Measurements from ENCODE around the gene PRRX1.

The PRRX1 gene

DNA sequence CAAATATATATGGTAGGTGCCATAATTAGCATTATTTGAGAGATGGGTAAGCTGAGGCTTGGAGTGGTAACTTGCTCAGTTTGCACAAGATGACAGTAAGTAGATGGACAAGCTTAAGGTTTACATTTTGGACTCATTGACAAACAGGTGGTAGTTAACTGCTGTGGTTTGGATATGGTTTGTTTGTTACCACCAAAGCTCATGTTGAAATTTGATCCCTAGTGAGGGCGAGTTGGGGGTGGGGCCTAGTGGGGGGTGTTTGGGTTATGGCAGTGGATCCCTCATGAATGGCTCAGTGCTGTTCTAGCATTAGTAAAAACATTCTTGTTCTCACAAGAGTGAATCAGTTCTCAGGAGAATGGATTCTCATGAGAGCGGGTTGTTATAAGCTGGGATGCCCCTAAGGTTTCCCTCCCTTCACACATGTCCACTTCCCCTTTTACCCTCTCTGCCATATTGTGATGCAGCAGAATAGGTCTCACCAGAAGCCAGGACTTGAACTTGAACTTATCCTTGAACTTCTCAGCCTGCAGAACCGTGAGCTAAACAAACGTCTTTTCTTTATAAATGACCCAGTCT, 6.6 kb upstream of the PRRX1 start:
- Histone ChIP-seq H2BK120ac (ENCODE audit: low read depth, low read length) (no peak overlapping the region), H4K8ac (ENCODE audit: low read depth, low read length) (no peak overlapping the region), H3K79me2 (ENCODE audit: control insufficient read depth, insufficient read depth, low read length) (no peaks in the 10 kb centered on the region), H3K4me3 (ENCODE audit: low read length) (no peak overlapping the region), H3K79me1 (ENCODE audit: low read length) (no peaks in the 10 kb centered on the region), H3K4ac (ENCODE audit: low read depth, low read length) (no peak overlapping the region), H3K36me3 (ENCODE audit: control insufficient read depth, insufficient read depth, low read length) (no peaks in the 10 kb centered on the region), H3K56ac (ENCODE audit: low read length) (no peak overlapping the region), H4K5ac (ENCODE audit: low read length) (no peak overlapping the region), H3K4me1 (ENCODE audit: control insufficient read depth, low read depth, low read length) (no peaks in the 10 kb centered on the region), H3K27me3 (ENCODE audit: insufficient read depth, low read length, poor library complexity) (peaks cover 33% of the 10 kb centered on the region), H2BK15ac (replicated peaks; ENCODE audit: low read depth) (no peak overlapping the region), H3K9ac (ENCODE audit: low read length) (no peak overlapping the region), H3K4me2 (ENCODE audit: low read length) (no peak overlapping the region), H3K23ac (ENCODE audit: low read length) (no peak overlapping the region), H3K18ac (ENCODE audit: low read length) (no peak overlapping the region), H2AK5ac (ENCODE audit: low read length) (no peak overlapping the region), H2BK5ac (ENCODE audit: low read length) (no peak overlapping the region), H3K27ac (ENCODE audit: low read depth, low read length) (no peak overlapping the region)
- WGBS (ENCODE audit: extremely low coverage, insufficient coverage, low lambda C conversion rate), result no CpG with 5 or more reads among the region's 4 CpGs
- DNase-seq, result no peak

DNA sequence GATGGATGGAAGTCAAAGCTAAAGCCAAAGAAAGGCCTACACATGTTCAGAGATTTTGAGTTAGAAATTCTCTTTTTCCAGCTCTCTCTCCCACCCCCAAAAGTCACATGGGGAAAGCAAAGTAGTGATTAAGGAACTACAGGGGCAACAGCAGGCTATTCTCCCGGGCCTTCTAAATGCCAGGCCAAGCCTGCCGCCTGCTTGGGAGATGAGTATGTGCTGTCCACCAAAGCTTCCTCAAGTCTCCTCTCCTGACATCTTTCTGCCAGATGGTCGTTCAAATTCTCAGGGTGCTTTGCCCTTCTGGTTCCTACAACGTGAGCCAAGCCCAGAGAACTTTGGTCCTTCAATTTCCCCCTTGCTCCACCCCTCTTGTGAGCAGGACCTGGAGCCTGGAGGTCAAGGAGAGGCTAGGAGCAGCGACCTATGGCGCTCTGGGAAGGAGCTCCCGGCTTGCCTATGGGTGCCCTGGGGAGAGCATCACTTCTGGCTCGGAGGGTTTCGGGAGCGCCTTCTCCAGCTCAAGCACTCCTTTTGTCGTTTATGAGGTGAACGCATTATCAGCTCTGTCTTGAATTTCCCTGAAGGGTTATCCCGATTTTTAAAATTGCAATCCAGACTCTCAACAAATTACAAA, 4.4 kb upstream of the PRRX1 start:
- WGBS (ENCODE audit: extremely low coverage, insufficient coverage, low lambda C conversion rate), result no CpG with 5 or more reads among the region's 13 CpGs

DNA sequence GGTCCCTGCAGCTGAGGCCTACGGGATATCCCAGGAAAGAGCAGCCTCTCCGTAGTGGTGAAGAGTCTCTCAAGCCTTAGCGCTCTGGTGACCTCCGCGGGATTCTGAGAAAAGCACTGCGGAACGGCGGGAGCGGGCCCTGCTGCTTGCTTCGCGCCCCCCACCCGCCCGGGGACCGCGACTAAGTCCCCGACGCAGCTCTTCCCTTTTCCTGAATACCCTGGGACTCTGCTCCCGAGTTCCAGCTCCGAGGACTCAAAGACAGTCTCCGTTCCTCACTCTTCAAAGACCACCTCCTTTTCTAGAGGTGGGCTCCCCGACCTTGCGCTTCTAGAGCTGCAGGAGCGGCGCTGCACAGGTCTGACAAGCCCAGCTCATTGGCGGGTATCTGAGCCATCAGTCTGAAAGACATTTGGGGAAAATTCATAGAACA, 3.6 kb upstream of the PRRX1 start:
- Histone ChIP-seq H2BK15ac (replicated peaks; ENCODE audit: low read depth) (no peak overlapping the region), H2AK5ac (ENCODE audit: low read length) (no peak overlapping the region), H3K27ac (ENCODE audit: low read depth, low read length) (no peak overlapping the region), H3K23ac (ENCODE audit: low read length) (no peak overlapping the region), H3K56ac (ENCODE audit: low read length) (no peak overlapping the region), H4K8ac (ENCODE audit: low read depth, low read length) (no peak overlapping the region), H3K4me2 (ENCODE audit: low read length) (peak overlapping the region; percentile 22), H3K9ac (ENCODE audit: low read length) (no peak overlapping the region), H3K79me2 (ENCODE audit: control insufficient read depth, insufficient read depth, low read length) (no peaks in the 10 kb centered on the region), H3K79me1 (ENCODE audit: low read length) (no peaks in the 10 kb centered on the region), H2BK5ac (ENCODE audit: low read length) (no peak overlapping the region), H3K4me1 (ENCODE audit: control insufficient read depth, low read depth, low read length) (peaks cover 2% of the 10 kb centered on the region), H3K4me3 (ENCODE audit: low read length) (no peak overlapping the region), H3K4ac (ENCODE audit: low read depth, low read length) (no peak overlapping the region), H3K36me3 (ENCODE audit: control insufficient read depth, insufficient read depth, low read length) (no peaks in the 10 kb centered on the region), H3K27me3 (ENCODE audit: insufficient read depth, low read length, poor library complexity) (peaks cover 55% of the 10 kb centered on the region), H4K5ac (ENCODE audit: low read length) (no peak overlapping the region), H3K18ac (ENCODE audit: low read length) (no peak overlapping the region), H2BK120ac (ENCODE audit: low read depth, low read length) (no peak overlapping the region)
- WGBS (ENCODE audit: extremely low coverage, insufficient coverage, low lambda C conversion rate), result no CpG with 5 or more reads among the region's 25 CpGs
- DNase-seq, result peak; percentile 58

More for the DNA sequence above, 4.4 kb upstream of the PRRX1 start:
- H3K4me2 ChIP-seq (ENCODE audit: low read length), result no peak overlapping the region
- H3K79me2 ChIP-seq (ENCODE audit: control insufficient read depth, insufficient read depth, low read length), result no peaks in the 10 kb centered on the region
- H3K4me3 ChIP-seq (ENCODE audit: low read length), result no peak overlapping the region
- no peak overlapping the region for H2BK5ac ChIP-seq (ENCODE audit: low read length)
- no peak overlapping the region for H2BK120ac ChIP-seq (ENCODE audit: low read depth, low read length)
- H2BK15ac ChIP-seq (replicated peaks; ENCODE audit: low read depth), result no peak overlapping the region
- H2AK5ac ChIP-seq (ENCODE audit: low read length), result no peak overlapping the region
- no peak overlapping the region for H3K9ac ChIP-seq (ENCODE audit: low read length)
- H3K79me1 ChIP-seq (ENCODE audit: low read length), result no peaks in the 10 kb centered on the region
- H3K4me1 ChIP-seq (ENCODE audit: control insufficient read depth, low read depth, low read length), result no peaks in the 10 kb centered on the region
- peaks cover 47% of the 10 kb centered on the region for H3K27me3 ChIP-seq (ENCODE audit: insufficient read depth, low read length, poor library complexity)
- DNase-seq, result peak; percentile 17
- no peak overlapping the region for H3K23ac ChIP-seq (ENCODE audit: low read length)
- no peak overlapping the region for H3K56ac ChIP-seq (ENCODE audit: low read length)
- no peak overlapping the region for H3K4ac ChIP-seq (ENCODE audit: low read depth, low read length)
- no peak overlapping the region for H3K27ac ChIP-seq (ENCODE audit: low read depth, low read length)
- H4K5ac ChIP-seq (ENCODE audit: low read length), result no peak overlapping the region
- no peak overlapping the region for H4K8ac ChIP-seq (ENCODE audit: low read depth, low read length)
- no peaks in the 10 kb centered on the region for H3K36me3 ChIP-seq (ENCODE audit: control insufficient read depth, insufficient read depth, low read length)
- H3K18ac ChIP-seq (ENCODE audit: low read length), result no peak overlapping the region

DNA sequence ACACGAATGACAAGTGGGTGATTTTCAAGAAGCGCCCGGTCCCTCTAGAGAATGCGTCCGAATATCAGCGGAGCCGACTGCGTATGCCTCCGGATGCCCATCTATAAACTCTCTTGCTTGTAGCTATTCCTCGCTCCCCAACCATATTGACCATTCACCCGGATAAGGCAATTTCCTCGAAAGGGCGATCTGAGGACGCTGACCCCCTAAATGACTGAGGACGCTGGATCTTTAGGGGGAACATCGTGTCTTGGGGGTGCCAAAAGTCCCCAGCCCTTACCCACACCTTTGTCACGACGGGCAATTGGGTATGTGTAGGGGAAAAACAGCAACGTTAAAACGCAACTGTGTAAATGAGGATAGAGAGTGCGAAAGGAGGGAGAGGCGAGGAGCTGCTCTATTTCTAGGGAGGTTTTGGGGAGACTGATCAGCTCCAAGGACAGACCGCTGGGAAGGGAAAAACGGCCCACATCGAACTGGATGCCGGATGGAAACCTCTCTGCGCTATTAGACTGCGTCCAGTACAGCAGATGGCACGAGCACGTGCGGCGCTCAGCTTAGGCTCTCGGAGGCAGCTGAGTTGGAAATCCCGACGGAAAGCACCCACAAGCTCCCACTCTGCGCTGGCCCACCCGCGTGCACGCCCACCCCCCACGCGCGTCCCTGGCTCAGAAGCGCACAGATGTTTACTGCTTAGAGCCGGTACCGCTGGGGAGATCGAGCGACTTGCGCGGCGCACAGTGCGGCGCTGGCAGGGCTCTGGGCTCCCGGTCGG, 2.9 kb upstream of the PRRX1 start:
- Histone ChIP-seq H3K27me3 (ENCODE audit: insufficient read depth, low read length, poor library complexity) (peaks cover 62% of the 10 kb centered on the region), H3K79me2 (ENCODE audit: control insufficient read depth, insufficient read depth, low read length) (no peaks in the 10 kb centered on the region), H3K4me3 (ENCODE audit: low read length) (no peak overlapping the region), H3K56ac (ENCODE audit: low read length) (no peak overlapping the region), H3K79me1 (ENCODE audit: low read length) (no peaks in the 10 kb centered on the region), H2BK15ac (replicated peaks; ENCODE audit: low read depth) (no peak overlapping the region), H2AK5ac (ENCODE audit: low read length) (no peak overlapping the region), H3K18ac (ENCODE audit: low read length) (no peak overlapping the region), H3K4me1 (ENCODE audit: control insufficient read depth, low read depth, low read length) (peaks cover 2% of the 10 kb centered on the region), H3K23ac (ENCODE audit: low read length) (no peak overlapping the region), H3K4me2 (ENCODE audit: low read length) (peak overlapping the region; percentile 21), H3K9ac (ENCODE audit: low read length) (peak overlapping the region; percentile 35), H3K4ac (ENCODE audit: low read depth, low read length) (no peak overlapping the region), H2BK5ac (ENCODE audit: low read length) (no peak overlapping the region), H4K8ac (ENCODE audit: low read depth, low read length) (no peak overlapping the region), H3K36me3 (ENCODE audit: control insufficient read depth, insufficient read depth, low read length) (no peaks in the 10 kb centered on the region), H3K27ac (ENCODE audit: low read depth, low read length) (no peak overlapping the region), H4K5ac (ENCODE audit: low read length) (no peak overlapping the region), H2BK120ac (ENCODE audit: low read depth, low read length) (no peak overlapping the region)
- peak; percentile 4 for DNase-seq
- no CpG with 5 or more reads among the region's 54 CpGs for WGBS (ENCODE audit: extremely low coverage, insufficient coverage, low lambda C conversion rate)

DNA sequence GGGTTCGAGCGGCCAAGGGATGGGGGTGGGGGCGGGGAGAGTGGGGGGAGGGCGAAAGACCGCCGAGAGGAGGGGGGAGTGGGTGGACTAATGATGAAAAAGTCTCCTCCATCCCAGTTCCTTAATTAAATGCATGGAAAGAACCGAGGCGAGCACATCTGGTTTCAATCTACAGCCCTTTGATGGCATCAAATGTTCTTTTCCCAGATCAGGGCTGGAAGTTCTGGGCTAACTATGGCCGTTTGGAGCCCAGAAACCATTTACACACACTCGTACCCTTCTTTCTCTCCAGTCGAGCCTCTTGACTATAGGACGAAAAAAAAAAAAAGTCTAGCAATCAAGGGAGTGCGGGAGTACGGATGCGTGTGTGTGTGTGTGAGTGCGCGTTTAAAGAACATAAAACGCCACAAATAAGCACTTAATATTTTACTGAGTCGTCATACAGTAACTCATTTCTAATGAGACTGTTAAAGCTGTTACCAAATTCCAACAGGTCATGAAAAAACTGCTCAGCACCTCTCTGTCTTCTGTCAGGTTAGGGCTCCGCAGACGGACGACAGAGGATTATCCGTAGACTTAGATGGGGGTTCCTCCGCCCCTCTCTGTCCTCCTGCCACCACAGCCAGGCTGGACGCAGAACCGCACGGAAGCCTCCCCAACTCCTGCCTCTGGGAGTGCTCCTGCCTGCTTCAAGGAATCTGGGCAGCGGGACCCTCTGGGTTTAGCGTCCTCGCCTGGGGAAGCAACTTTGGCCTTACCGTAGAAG, 2.1 kb upstream of the PRRX1 start:
- Histone ChIP-seq H3K79me2 (ENCODE audit: control insufficient read depth, insufficient read depth, low read length) (no peaks in the 10 kb centered on the region), H3K27ac (ENCODE audit: low read depth, low read length) (no peak overlapping the region), H3K4ac (ENCODE audit: low read depth, low read length) (no peak overlapping the region), H3K4me2 (ENCODE audit: low read length) (peak overlapping the region; percentile 20), H4K8ac (ENCODE audit: low read depth, low read length) (no peak overlapping the region), H3K36me3 (ENCODE audit: control insufficient read depth, insufficient read depth, low read length) (no peaks in the 10 kb centered on the region), H3K56ac (ENCODE audit: low read length) (no peak overlapping the region), H3K9ac (ENCODE audit: low read length) (no peak overlapping the region), H3K27me3 (ENCODE audit: insufficient read depth, low read length, poor library complexity) (peaks cover 68% of the 10 kb centered on the region), H3K23ac (ENCODE audit: low read length) (no peak overlapping the region), H4K5ac (ENCODE audit: low read length) (no peak overlapping the region), H2BK5ac (ENCODE audit: low read length) (no peak overlapping the region), H2BK15ac (replicated peaks; ENCODE audit: low read depth) (no peak overlapping the region), H3K4me3 (ENCODE audit: low read length) (no peak overlapping the region), H2AK5ac (ENCODE audit: low read length) (no peak overlapping the region), H3K18ac (ENCODE audit: low read length) (no peak overlapping the region), H3K79me1 (ENCODE audit: low read length) (no peaks in the 10 kb centered on the region), H3K4me1 (ENCODE audit: control insufficient read depth, low read depth, low read length) (peaks cover 2% of the 10 kb centered on the region), H2BK120ac (ENCODE audit: low read depth, low read length) (no peak overlapping the region)
- peak; percentile 67 for DNase-seq
- WGBS (ENCODE audit: extremely low coverage, insufficient coverage, low lambda C conversion rate), result no CpG with 5 or more reads among the region's 31 CpGs
